Upper lobe of left lung (tissue), 4 donors: Measurements from ENCODE around the gene PRDM13.

Experiments used
- EP300 ChIP-seq, 4 donors: sonication (generic); formaldehyde crosslinking; IDR thresholded peaks; one replicate each; pipeline ENCODE4 v1.5.1; 2017; ENCODE audit warnings: antibody characterized with exemption in 4 of 4, control low read depth in 2 of 4
- POLR2A ChIP-seq, 4 donors: fragments of 450-650 bp; IDR thresholded peaks; one replicate each; pipeline ENCODE4 v1.5.1; 2016 to 2017; ENCODE audit warnings: antibody characterized with exemption in 4 of 4, mild to moderate bottlenecking in 2 of 4
- POLR2AphosphoS5 ChIP-seq, 2 donors: sonication (generic); formaldehyde crosslinking; IDR thresholded peaks; one replicate each; pipeline ENCODE4 v1.5.1; 2017; ENCODE audit warnings: antibody characterized with exemption in 2 of 2
- TF ChIP-seq, protein P1 (sequence below), 6 experiments: fragments of 450-650 bp in 4 of 6; fragments of 200-600 bp in 2 of 6; sonication (generic) in 2 of 6; IDR thresholded peaks; one replicate each; pipeline ENCODE4 v1.5.1; 2016 to 2019; ENCODE audit warnings: antibody characterized with exemption in 6 of 6

GRCh38 chr6:99589907-99590493 is 16.6 kb upstream of the PRDM13 start:
- TF ChIP-seq, protein P1, sequence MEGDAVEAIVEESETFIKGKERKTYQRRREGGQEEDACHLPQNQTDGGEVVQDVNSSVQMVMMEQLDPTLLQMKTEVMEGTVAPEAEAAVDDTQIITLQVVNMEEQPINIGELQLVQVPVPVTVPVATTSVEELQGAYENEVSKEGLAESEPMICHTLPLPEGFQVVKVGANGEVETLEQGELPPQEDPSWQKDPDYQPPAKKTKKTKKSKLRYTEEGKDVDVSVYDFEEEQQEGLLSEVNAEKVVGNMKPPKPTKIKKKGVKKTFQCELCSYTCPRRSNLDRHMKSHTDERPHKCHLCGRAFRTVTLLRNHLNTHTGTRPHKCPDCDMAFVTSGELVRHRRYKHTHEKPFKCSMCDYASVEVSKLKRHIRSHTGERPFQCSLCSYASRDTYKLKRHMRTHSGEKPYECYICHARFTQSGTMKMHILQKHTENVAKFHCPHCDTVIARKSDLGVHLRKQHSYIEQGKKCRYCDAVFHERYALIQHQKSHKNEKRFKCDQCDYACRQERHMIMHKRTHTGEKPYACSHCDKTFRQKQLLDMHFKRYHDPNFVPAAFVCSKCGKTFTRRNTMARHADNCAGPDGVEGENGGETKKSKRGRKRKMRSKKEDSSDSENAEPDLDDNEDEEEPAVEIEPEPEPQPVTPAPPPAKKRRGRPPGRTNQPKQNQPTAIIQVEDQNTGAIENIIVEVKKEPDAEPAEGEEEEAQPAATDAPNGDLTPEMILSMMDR (IDR thresholded peaks at IDR 0.05): no peak
- TF ChIP-seq POLR2AphosphoS5 (IDR thresholded peaks at IDR 0.05) (no peak), POLR2A (IDR thresholded peaks at IDR 0.05) (no peak), EP300 (IDR thresholded peaks at IDR 0.05) (no peak)
